Measurements from ENCODE around the gene PHIP. TPM values are rescaled to one million over a fixed set of nuclear protein-coding genes. Genes with fewer than 3 reads are reported as not detected.

The PHIP gene
- total RNA-seq, 1 experiment from 2014 or later: 22.6 TPM

- ChIA-PET CTCF (no interaction called here), POLR2A (no interaction called here), RAD21 (ENCODE audit: low non-redundant PET in 1 of 2, low total read pairs in 2 of 2, uncharacterized antibody in 2 of 2, unreplicated experiment in 2 of 2) (no interaction called here)
- BruUV-seq (replicated peaks): no TSS peak
- DNase-seq (ENCODE audit: low read depth, low spot score) (no peak), ATAC-seq (no peak)
- H3K4me1 ChIP-seq (ENCODE audit: control insufficient read depth in 1 of 2, insufficient read depth in 2 of 2, low read length in 2 of 2): no peaks in the 10 kb centered on the region
- no peak overlapping the region for H3K4me3 ChIP-seq (replicated peaks in 1 of 2; ENCODE audit: low read depth in 1 of 2, low read length in 2 of 2)
- no peaks in the 10 kb centered on the region for H3K9me2 ChIP-seq (ENCODE audit: insufficient read depth)
- no peak overlapping the region for H2AFZ ChIP-seq (ENCODE audit: low read depth, low read length, poor library complexity, severe bottlenecking)
- no peaks in the 10 kb centered on the region for H3K9me3 ChIP-seq (ENCODE audit: control insufficient read depth in 1 of 2, insufficient read depth in 1 of 2, low read depth in 1 of 2, low read length in 2 of 2)
- no peak overlapping the region for H3K9ac ChIP-seq (ENCODE audit: low read length)
- no peaks in the 10 kb centered on the region for H3K27me3 ChIP-seq (ENCODE audit: insufficient read depth, low read length)
- no peak overlapping the region for H3K27ac ChIP-seq (ENCODE audit: low read depth, low read length)
- no peak overlapping the region for H3K4me2 ChIP-seq (ENCODE audit: low read length)
- TF ChIP-seq CTCF (IDR thresholded peaks at IDR 0.05 in 2 of 3, conservative IDR thresholded peaks at IDR 0.05 in 1 of 3; ENCODE audit: borderline replicate concordance in 1 of 3, insufficient read depth in 1 of 3, low read depth in 2 of 3, low read length in 2 of 3) (no peak), EZH2 (IDR thresholded peaks at IDR 0.05) (no peak), POLR2A (IDR thresholded peaks at IDR 0.05; ENCODE audit: borderline replicate concordance, extremely low read depth, insufficient read depth, insufficient read length) (no peak), ZBTB33 (IDR thresholded peaks at IDR 0.05; ENCODE audit: extremely low read depth, insufficient replicate concordance, low read length) (no peak), ATF3 (IDR thresholded peaks at IDR 0.05) (no peak), SRF (IDR thresholded peaks at IDR 0.05; ENCODE audit: low read depth) (no peak), TCF7L2 (IDR thresholded peaks at IDR 0.05; ENCODE audit: borderline replicate concordance, extremely low read depth, insufficient read depth, insufficient read length) (no peak)
- intact Hi-C loops (cut with micrococcal nuclease): no loop called here
- peaks cover 37% of the 10 kb centered on the region for H3K79me2 ChIP-seq (ENCODE audit: insufficient read depth, low read length)
- H4K20me1 ChIP-seq (ENCODE audit: insufficient read depth): 0 out of 2 replicates have a peak, but pooled peaks cover 7% of the 10 kb centered on the region
- H3K36me3 ChIP-seq (ENCODE audit: control insufficient read depth in 1 of 2, insufficient read depth in 2 of 2, low read length in 2 of 2): peaks cover 0 to 17% of the 10 kb centered on the region in 2 experiments; a peak in 3 of 4 replicates
Measured at GRCh38 chr6:79040083-79040482, 38.0 kb downstream of the PHIP start.

All from HCT116 (cell line).